ENCODE measurements around the gene CENPX. TPM values are rescaled to one million over a fixed set of nuclear protein-coding genes. Genes with fewer than 3 reads are reported as not detected.

CENPX gene
- total and polyA plus RNA-seq, 2 donors (not counting 3 experiments of a cell fraction or from before 2014, with no cell fraction given), result 56.2 to 67.2 TPM

GRCh38 chr17:82014971-82015310 is 7.7 kb downstream of the CENPX start:
- POLR2A ChIA-PET, result no interaction called here

More at GRCh38 chr17:82014971-82015310, 7.7 kb downstream of the CENPX start:
- no TSS peak for BruUV-seq (replicated peaks)
- no peak for DNase-seq (ENCODE audit: low read depth, low spot score)
- Histone ChIP-seq H3K27ac (ENCODE audit: insufficient read depth, low read depth, low read length) (no peak overlapping the region), H4K20me1 (replicated peaks; ENCODE audit: control insufficient read depth, extremely low read depth, insufficient read depth, low read length) (no peaks in the 10 kb centered on the region), H3K9me3 (replicated peaks; ENCODE audit: control insufficient read depth, insufficient read depth, low read length) (no peaks in the 10 kb centered on the region), H3K4me2 (ENCODE audit: insufficient read depth, low read length) (no peak overlapping the region), H3K79me2 (ENCODE audit: control insufficient read depth, insufficient read depth, low read length) (no peaks in the 10 kb centered on the region), H2AFZ (ENCODE audit: low read depth, low read length) (no peak overlapping the region), H3K9ac (replicated peaks; ENCODE audit: extremely low read depth, insufficient read depth, low read length) (no peak overlapping the region), H3K4me1 (ENCODE audit: control insufficient read depth, extremely low read depth, insufficient read depth, low read length) (no peaks in the 10 kb centered on the region), H3K4me3 (replicated peaks in 1 of 3; ENCODE audit: insufficient read depth in 1 of 3, low read depth in 1 of 3, low read length in 3 of 3) (no peak overlapping the region), H3K36me3 (ENCODE audit: control insufficient read depth in 2 of 2, extremely low read depth in 1 of 2, insufficient read depth in 2 of 2, low read length in 2 of 2) (no peaks in the 10 kb centered on the region), H3K27me3 (ENCODE audit: control insufficient read depth in 2 of 2, insufficient read depth in 2 of 2, low read length in 2 of 2) (no peaks in the 10 kb centered on the region), H3K9me1 (replicated peaks; ENCODE audit: control insufficient read depth, extremely low read depth, insufficient read depth, low read length) (no peaks in the 10 kb centered on the region)
- no peak for FAIRE-seq
- intact Hi-C loops (cut with micrococcal nuclease), result no loop called here
- CTCF ChIA-PET, result no interaction called here
- dilution Hi-C loops (cut with MboI; ENCODE audit: extremely low pct_ligation_motif_present, low sequenced_read_pairs), result no loop called here
- TF ChIP-seq POLR2AphosphoS5 (IDR thresholded peaks at IDR 0.05; ENCODE audit: insufficient read depth, low read depth, low read length) (no peak), FOS (IDR thresholded peaks at IDR 0.05; ENCODE audit: borderline replicate concordance, insufficient read depth, low read length) (no peak), GATA2 (IDR thresholded peaks at IDR 0.05; ENCODE audit: insufficient read depth, insufficient read length, low read depth, low read length) (no peak), POLR2A (IDR thresholded peaks at IDR 0.05; ENCODE audit: low read depth, low read length) (no peak), MYC (IDR thresholded peaks at IDR 0.05; ENCODE audit: low read depth, low read length) (no peak), JUN (IDR thresholded peaks at IDR 0.05; ENCODE audit: borderline replicate concordance, insufficient read depth, insufficient read length, low read depth) (no peak), EZH2 (IDR thresholded peaks at IDR 0.05; ENCODE audit: borderline replicate concordance, low read depth, low read length, severe bottlenecking) (no peak), CTCF (IDR thresholded peaks at IDR 0.05; ENCODE audit: extremely low read depth in 1 of 2, insufficient read depth in 1 of 2, low read depth in 1 of 2, low read length in 2 of 2) (no peak), MAX (IDR thresholded peaks at IDR 0.05; ENCODE audit: insufficient read depth, insufficient read length) (no peak)
